Neural cell (in vitro differentiated cells): Measurements from ENCODE around the gene DOK4.

Source experiments
- EZH2 ChIP-seq: fragments of 200-600, 300-800 bp; shearing (Covaris generic), sonication (generic); IDR thresholded peaks from 2 replicates; pipeline ENCODE4 v1.6.1; 2014; ENCODE audit warnings: antibody characterized with exemption, low read length, borderline replicate concordance, mild to moderate bottlenecking; ENCODE audit not compliant: insufficient read depth, poor library complexity, severe bottlenecking
- REST ChIP-seq: IDR thresholded peaks from 2 replicates; pipeline ENCODE4 v1.6.1; 2012; ENCODE audit warnings: borderline replicate concordance
- TAF1 ChIP-seq: IDR thresholded peaks from 2 replicates; pipeline ENCODE4 v1.6.1; 2012; ENCODE audit warnings: low read depth
- TF ChIP-seq, protein P1 (sequence below): fragments of 450-650 bp; IDR thresholded peaks from 2 replicates; pipeline ENCODE4 v1.5.1; 2014; ENCODE audit warnings: antibody characterized with exemption, mild to moderate bottlenecking, moderate library complexity; ENCODE audit not compliant: poor library complexity, severe bottlenecking

DNA sequence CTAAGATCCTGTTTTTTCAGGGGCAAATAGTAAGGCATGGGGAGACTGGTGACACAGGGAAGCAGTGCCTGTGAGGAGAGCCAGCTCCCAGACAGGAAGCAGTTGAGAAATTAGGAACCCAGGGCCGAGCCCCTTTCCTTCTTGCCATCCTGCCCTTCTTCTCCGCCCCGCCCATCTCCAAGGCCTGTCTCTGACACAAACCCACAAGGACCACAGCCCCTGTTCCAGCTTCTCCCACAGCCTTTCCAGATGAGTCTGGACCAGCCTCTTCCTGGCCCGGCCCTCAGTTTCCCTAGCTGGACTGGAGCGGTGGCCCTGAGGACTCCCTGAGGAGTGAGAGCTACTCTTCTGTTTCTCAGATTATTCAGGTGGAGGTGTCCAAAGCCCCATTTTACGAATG lies 40.2 kb upstream of the DOK4 start:
- no peak for TF ChIP-seq EZH2
- TF ChIP-seq, protein P1, sequence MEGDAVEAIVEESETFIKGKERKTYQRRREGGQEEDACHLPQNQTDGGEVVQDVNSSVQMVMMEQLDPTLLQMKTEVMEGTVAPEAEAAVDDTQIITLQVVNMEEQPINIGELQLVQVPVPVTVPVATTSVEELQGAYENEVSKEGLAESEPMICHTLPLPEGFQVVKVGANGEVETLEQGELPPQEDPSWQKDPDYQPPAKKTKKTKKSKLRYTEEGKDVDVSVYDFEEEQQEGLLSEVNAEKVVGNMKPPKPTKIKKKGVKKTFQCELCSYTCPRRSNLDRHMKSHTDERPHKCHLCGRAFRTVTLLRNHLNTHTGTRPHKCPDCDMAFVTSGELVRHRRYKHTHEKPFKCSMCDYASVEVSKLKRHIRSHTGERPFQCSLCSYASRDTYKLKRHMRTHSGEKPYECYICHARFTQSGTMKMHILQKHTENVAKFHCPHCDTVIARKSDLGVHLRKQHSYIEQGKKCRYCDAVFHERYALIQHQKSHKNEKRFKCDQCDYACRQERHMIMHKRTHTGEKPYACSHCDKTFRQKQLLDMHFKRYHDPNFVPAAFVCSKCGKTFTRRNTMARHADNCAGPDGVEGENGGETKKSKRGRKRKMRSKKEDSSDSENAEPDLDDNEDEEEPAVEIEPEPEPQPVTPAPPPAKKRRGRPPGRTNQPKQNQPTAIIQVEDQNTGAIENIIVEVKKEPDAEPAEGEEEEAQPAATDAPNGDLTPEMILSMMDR: no peak
- TF ChIP-seq REST: no peak
- TF ChIP-seq TAF1: no peak
